ENCODE results near the gene SFXN5. TPM values are rescaled to one million over a fixed set of nuclear protein-coding genes. Genes with fewer than 3 reads are reported as not detected.

Gene SFXN5
- polyA plus RNA-seq, 3 donors, result 5.9 to 28.6 (median 9.5) TPM

DNA sequence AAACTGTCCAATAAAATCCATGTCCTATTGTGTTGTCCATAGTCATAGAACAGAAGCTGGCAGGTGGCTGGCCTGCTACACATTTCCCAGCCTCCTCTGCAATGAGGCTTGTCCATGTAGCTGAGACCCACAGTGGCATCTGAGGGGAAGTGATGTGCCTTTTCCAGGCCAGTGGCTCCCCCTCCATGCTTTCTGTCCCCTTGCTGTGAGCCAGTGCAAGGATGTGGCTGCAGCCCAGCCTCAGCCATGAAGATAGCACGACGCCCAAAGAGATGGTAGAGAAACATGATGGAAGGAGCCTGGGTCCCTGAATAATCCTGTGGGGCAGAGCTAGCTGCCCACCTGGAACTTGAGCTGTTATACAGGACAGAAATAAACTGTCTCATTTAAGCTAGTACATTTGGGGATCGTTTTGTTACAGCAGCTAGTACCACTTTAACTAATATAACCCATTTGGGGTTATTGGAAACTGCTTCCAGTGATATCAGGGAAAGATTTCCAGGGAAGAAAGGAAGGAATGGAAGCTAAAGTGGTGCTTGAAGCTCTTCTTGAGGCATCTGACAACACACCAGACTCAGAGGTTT is 40.3 kb downstream of the SFXN5 start:
- Mint-ChIP-seq H3K4me1 (peaks cover 67% of the 10 kb centered on the region), H3K27me3 (ENCODE audit: low read depth in 3 of 3) (peaks cover 0 to 1% (median 0%) of the 10 kb centered on the region in 3 donors), H3K9me3 (peaks cover 0 to 4% (median 0%) of the 10 kb centered on the region in 7 donors), H3K36me3 (peaks cover 21 to 40% of the 10 kb centered on the region in 2 donors), H3K27ac (peak overlapping the region in 3 of 7 donors; percentile 26 to 42 (median 36)), H3K4me3 (no peak overlapping the region)
- intact Hi-C loops (cut with micrococcal nuclease), result loop anchor here in 1 of 2 donors (5.0 kb wide), 1 partner anchor 36 kb away; no protein-coding TSS in a partner anchor
- TF ChIP-seq, protein P1, sequence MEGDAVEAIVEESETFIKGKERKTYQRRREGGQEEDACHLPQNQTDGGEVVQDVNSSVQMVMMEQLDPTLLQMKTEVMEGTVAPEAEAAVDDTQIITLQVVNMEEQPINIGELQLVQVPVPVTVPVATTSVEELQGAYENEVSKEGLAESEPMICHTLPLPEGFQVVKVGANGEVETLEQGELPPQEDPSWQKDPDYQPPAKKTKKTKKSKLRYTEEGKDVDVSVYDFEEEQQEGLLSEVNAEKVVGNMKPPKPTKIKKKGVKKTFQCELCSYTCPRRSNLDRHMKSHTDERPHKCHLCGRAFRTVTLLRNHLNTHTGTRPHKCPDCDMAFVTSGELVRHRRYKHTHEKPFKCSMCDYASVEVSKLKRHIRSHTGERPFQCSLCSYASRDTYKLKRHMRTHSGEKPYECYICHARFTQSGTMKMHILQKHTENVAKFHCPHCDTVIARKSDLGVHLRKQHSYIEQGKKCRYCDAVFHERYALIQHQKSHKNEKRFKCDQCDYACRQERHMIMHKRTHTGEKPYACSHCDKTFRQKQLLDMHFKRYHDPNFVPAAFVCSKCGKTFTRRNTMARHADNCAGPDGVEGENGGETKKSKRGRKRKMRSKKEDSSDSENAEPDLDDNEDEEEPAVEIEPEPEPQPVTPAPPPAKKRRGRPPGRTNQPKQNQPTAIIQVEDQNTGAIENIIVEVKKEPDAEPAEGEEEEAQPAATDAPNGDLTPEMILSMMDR (IDR thresholded peaks at IDR 0.05), result no peak
- H3K4me3 ChIP-seq (replicated peaks in 1 of 3; ENCODE audit: low read depth in 2 of 3, low read length in 3 of 3), result no peak overlapping the region
- no peaks in the 10 kb centered on the region for H3K79me2 ChIP-seq (ENCODE audit: insufficient read depth, low read length)
- peak overlapping the region in 1 of 2 donors; percentile 92 for H3K27ac ChIP-seq (ENCODE audit: low read depth in 1 of 2, low read length in 2 of 2)
- peaks cover 11 to 22% of the 10 kb centered on the region in 2 donors for H3K36me3 ChIP-seq (replicated peaks in 1 of 2; ENCODE audit: control insufficient read depth in 1 of 2, insufficient read depth in 2 of 2, low read length in 2 of 2)
- H3K27me3 ChIP-seq (ENCODE audit: control insufficient read depth in 2 of 2, insufficient read depth in 2 of 2, low read length in 2 of 2), result no peaks in the 10 kb centered on the region
- WGBS (ENCODE audit: insufficient coverage), result 100% methylated on average over 2 of the region's 3 CpGs
- DNase-seq, result no peak
- H3K4me2 ChIP-seq (replicated peaks; ENCODE audit: extremely low read depth, low read length, poor library complexity, severe bottlenecking), result no peak overlapping the region
- H4K20me1 ChIP-seq (ENCODE audit: insufficient read depth, low read length), result no peaks in the 10 kb centered on the region
- H3K9ac ChIP-seq (ENCODE audit: insufficient read depth, low read length, poor library complexity, severe bottlenecking), result no peak overlapping the region
- H2AFZ ChIP-seq (ENCODE audit: insufficient read depth, low read depth, low read length, poor library complexity, severe bottlenecking), result no peak overlapping the region
- peaks cover 58 to 59% of the 10 kb centered on the region in 2 donors for H3K4me1 ChIP-seq (ENCODE audit: control insufficient read depth in 1 of 2, insufficient read depth in 2 of 2, low read length in 2 of 2)
- no peaks in the 10 kb centered on the region for H3K9me3 ChIP-seq (replicated peaks in 1 of 2; ENCODE audit: control insufficient read depth in 1 of 2, insufficient read depth in 1 of 2, low read length in 2 of 2)

DNA sequence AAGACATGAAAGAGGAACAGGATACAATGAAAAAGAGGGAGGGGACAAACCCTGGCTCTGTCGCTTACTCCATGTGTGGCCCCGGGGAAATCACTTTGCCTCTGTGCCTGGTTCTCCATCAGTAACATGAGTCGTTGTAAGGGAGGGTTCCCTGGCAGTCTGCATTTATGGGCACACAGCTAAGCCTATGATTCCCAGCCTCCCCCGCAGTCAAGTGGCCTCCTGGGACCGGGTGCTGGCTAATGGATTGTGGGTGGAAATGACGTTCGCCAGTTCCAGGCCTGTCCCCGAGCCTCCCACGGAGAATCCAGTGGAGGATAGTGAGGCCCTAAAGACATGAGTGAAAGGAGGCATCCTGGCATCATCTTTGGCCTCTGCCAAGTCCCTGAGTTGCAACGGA is 42.7 kb downstream of the SFXN5 start:
- peaks cover 0 to 4% (median 0%) of the 10 kb centered on the region in 7 donors for H3K9me3 Mint-ChIP-seq
- no peak for DNase-seq
- TF ChIP-seq, protein P1 (IDR thresholded peaks at IDR 0.05), result no peak
- Histone ChIP-seq H3K4me1 (ENCODE audit: control insufficient read depth in 1 of 2, insufficient read depth in 2 of 2, low read length in 2 of 2) (peaks cover 35 to 36% of the 10 kb centered on the region in 2 donors), H3K9ac (ENCODE audit: insufficient read depth, low read length, poor library complexity, severe bottlenecking) (no peak overlapping the region), H3K4me3 (replicated peaks in 1 of 3; ENCODE audit: low read depth in 2 of 3, low read length in 3 of 3) (no peak overlapping the region), H2AFZ (ENCODE audit: insufficient read depth, low read depth, low read length, poor library complexity, severe bottlenecking) (no peak overlapping the region), H3K27me3 (ENCODE audit: control insufficient read depth in 2 of 2, insufficient read depth in 2 of 2, low read length in 2 of 2) (no peaks in the 10 kb centered on the region), H4K20me1 (ENCODE audit: insufficient read depth, low read length) (no peaks in the 10 kb centered on the region), H3K9me3 (replicated peaks in 1 of 2; ENCODE audit: control insufficient read depth in 1 of 2, insufficient read depth in 1 of 2, low read length in 2 of 2) (no peaks in the 10 kb centered on the region), H3K36me3 (replicated peaks in 1 of 2; ENCODE audit: control insufficient read depth in 1 of 2, insufficient read depth in 2 of 2, low read length in 2 of 2) (peaks cover 14 to 38% of the 10 kb centered on the region in 2 donors), H3K79me2 (ENCODE audit: insufficient read depth, low read length) (no peaks in the 10 kb centered on the region), H3K27ac (ENCODE audit: low read depth in 1 of 2, low read length in 2 of 2) (peak overlapping the region in 1 of 2 donors; percentile 9), H3K4me2 (replicated peaks; ENCODE audit: extremely low read depth, low read length, poor library complexity, severe bottlenecking) (no peak overlapping the region)
- peak overlapping the region in 4 of 7 donors; percentile 21 to 72 (median 60) for H3K27ac Mint-ChIP-seq
- H3K36me3 Mint-ChIP-seq, result peaks cover 27 to 57% of the 10 kb centered on the region in 2 donors
- intact Hi-C loops (cut with micrococcal nuclease), result no loop called here
- H3K27me3 Mint-ChIP-seq (ENCODE audit: low read depth in 3 of 3), result peaks cover 0 to 3% (median 0%) of the 10 kb centered on the region in 3 donors
- no peak overlapping the region for H3K4me3 Mint-ChIP-seq
- WGBS (ENCODE audit: insufficient coverage), result 66% methylated on average over 10 of the region's 10 CpGs
- H3K4me1 Mint-ChIP-seq, result peaks cover 44% of the 10 kb centered on the region
